GM12892 (cell line): ENCODE results near the gene CDK8.

Experiments
- POLR2A ChIP-seq: IDR thresholded peaks from 2 replicates; pipeline ENCODE4 v1.6.1; 2011; ENCODE audit warnings: low read depth, low read length, control low read depth
- POLR2AphosphoS5 ChIP-seq: IDR thresholded peaks from 2 replicates; pipeline ENCODE4 v1.6.1; 2011; ENCODE audit warnings: low read depth, low read length, control low read depth
- TAF1 ChIP-seq: IDR thresholded peaks from 2 replicates; pipeline ENCODE4 v1.6.1; 2011; ENCODE audit warnings: low read depth, mild to moderate bottlenecking, control low read depth, low read length, borderline replicate concordance

DNA sequence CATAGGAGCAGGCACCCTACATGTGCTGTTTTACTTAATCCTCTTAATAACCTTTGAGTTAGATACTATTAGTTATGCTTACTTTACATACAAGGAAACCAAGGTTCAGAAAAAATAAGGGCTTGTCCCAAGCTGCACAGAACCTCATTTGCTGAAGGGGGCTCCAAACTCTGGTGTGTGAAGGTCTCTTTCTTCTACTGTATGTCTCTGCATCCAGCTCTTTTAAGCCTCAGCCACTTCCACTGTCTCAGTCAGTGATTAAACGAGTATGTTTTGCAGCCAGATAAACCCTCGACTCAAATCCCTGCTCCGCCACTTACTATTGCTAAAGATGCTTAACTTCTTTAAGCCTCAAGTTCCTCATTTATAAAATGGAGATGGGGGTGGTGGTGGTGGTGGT lies 191.2 kb downstream of the CDK8 start:
- TF ChIP-seq POLR2A (no peak), TAF1 (no peak), POLR2AphosphoS5 (no peak)
